ENCODE measurements around the gene ADGRG3. TPM values are rescaled to one million over a fixed set of nuclear protein-coding genes. Genes with fewer than 3 reads are reported as not detected.

The ADGRG3 gene
- total and polyA plus RNA-seq, 9 of the 15 experiments (the other 6 are each of a cell fraction or from before 2014, with no cell fraction given): 0.09 to 0.52 (median 0.14) TPM; not detected in 3

DNA sequence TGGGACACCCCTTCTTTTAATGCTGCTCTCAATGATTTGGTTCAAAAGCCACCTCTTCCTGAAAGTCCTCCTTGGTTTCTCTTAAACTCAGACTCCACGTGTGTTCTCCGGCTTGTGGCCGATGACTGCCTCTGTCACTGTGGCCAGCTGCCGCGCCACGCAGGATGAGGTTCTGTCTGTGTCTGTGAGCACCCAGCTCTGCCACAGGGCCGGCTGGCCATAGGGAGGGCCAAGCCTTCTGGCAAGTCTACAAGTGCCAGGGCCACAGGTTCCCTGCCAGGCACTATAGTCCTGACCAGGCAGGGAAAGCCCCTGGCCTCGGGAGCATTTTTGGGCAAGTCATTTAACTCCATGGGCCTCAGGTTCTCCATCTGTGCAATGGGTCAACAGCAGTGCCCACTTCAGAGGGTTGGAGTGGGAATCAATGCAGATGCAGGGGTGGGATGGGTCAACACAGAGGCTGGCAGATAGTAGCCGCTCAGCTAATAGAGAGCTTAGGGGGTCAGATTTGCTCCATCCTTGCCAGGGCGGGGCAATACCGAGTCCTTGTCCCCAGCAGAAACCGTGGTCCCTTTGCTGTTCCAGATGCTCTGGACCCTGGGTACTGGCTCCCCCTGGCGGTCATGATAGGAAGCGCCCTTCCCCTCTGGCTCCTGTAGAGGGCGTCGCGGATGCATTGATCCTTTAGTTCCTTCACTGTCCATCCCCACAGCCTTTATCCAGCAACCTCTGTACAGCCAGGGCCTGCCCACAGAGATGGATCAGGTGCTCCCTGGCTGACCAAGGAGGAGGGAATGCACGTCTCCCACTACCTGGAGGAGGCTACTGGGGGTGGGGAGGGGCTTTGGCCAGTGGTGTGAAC, 19.3 kb upstream of the ADGRG3 start (continued):
- 0 out of 2 replicates have a peak, but pooled peaks have one; percentile 16 for TF ChIP-seq MEF2A (IDR thresholded peaks at IDR 0.05; ENCODE audit: control insufficient read depth, low read depth, low read length)
- TF ChIP-seq PHB (CRISPR knock-in tag; IDR thresholded peaks at IDR 0.05): no peak
- TF ChIP-seq, protein P1, sequence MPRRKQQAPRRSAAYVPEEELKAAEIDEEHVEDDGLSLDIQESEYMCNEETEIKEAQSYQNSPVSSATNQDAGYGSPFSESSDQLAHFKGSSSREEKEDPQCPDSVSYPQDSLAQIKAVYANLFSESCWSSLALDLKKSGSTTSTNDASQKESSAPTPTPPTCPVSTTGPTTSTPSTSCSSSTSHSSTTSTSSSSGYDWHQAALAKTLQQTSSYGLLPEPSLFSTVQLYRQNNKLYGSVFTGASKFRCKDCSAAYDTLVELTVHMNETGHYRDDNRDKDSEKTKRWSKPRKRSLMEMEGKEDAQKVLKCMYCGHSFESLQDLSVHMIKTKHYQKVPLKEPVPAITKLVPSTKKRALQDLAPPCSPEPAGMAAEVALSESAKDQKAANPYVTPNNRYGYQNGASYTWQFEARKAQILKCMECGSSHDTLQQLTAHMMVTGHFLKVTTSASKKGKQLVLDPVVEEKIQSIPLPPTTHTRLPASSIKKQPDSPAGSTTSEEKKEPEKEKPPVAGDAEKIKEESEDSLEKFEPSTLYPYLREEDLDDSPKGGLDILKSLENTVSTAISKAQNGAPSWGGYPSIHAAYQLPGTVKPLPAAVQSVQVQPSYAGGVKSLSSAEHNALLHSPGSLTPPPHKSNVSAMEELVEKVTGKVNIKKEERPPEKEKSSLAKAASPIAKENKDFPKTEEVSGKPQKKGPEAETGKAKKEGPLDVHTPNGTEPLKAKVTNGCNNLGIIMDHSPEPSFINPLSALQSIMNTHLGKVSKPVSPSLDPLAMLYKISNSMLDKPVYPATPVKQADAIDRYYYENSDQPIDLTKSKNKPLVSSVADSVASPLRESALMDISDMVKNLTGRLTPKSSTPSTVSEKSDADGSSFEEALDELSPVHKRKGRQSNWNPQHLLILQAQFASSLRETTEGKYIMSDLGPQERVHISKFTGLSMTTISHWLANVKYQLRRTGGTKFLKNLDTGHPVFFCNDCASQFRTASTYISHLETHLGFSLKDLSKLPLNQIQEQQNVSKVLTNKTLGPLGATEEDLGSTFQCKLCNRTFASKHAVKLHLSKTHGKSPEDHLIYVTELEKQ (CRISPR knock-in tag; IDR thresholded peaks at IDR 0.05): no peak
- TF ChIP-seq ZNF830 (CRISPR knock-in tag; IDR thresholded peaks at IDR 0.05): no peak
- TF ChIP-seq ZKSCAN3 (CRISPR knock-in tag; IDR thresholded peaks at IDR 0.05): no peak
- TF ChIP-seq, protein P2, sequence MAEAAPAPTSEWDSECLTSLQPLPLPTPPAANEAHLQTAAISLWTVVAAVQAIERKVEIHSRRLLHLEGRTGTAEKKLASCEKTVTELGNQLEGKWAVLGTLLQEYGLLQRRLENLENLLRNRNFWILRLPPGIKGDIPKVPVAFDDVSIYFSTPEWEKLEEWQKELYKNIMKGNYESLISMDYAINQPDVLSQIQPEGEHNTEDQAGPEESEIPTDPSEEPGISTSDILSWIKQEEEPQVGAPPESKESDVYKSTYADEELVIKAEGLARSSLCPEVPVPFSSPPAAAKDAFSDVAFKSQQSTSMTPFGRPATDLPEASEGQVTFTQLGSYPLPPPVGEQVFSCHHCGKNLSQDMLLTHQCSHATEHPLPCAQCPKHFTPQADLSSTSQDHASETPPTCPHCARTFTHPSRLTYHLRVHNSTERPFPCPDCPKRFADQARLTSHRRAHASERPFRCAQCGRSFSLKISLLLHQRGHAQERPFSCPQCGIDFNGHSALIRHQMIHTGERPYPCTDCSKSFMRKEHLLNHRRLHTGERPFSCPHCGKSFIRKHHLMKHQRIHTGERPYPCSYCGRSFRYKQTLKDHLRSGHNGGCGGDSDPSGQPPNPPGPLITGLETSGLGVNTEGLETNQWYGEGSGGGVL (CRISPR knock-in tag; IDR thresholded peaks at IDR 0.05): no peak
- no peak for TF ChIP-seq RFX1 (IDR thresholded peaks at IDR 0.05)
- no peak for TF ChIP-seq BDP1 (IDR thresholded peaks at IDR 0.05; ENCODE audit: insufficient read depth, insufficient read length)
- no peak for TF ChIP-seq OTX1 (CRISPR knock-in tag; IDR thresholded peaks at IDR 0.05)
- no peak for TF ChIP-seq MECOM (CRISPR knock-in tag; IDR thresholded peaks at IDR 0.05)
- no peak for TF ChIP-seq ZNF146 (CRISPR knock-in tag; IDR thresholded peaks at IDR 0.05; ENCODE audit: unreplicated experiment)
- no peak for TF ChIP-seq SP2 (IDR thresholded peaks at IDR 0.05; ENCODE audit: extremely low read depth, low read depth, low read length, poor library complexity, severe bottlenecking)
- 0 out of 2 replicates have a peak, but pooled peaks have one; percentile 32 for TF ChIP-seq BMI1 (IDR thresholded peaks at IDR 0.05; ENCODE audit: low read length)
- TF ChIP-seq HNRNPH1 (optimal IDR thresholded peaks at IDR 0.05; ENCODE audit: low read depth, low read length): no peak
- TF ChIP-seq, protein P3, sequence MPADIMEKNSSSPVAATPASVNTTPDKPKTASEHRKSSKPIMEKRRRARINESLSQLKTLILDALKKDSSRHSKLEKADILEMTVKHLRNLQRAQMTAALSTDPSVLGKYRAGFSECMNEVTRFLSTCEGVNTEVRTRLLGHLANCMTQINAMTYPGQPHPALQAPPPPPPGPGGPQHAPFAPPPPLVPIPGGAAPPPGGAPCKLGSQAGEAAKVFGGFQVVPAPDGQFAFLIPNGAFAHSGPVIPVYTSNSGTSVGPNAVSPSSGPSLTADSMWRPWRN (IDR thresholded peaks at IDR 0.05; ENCODE audit: low read depth): no peak
- TF ChIP-seq PTBP1 (IDR thresholded peaks at IDR 0.05; ENCODE audit: low read depth, low read length): 0 out of 2 replicates have a peak, but pooled peaks have one; percentile 12
- no peak for TF ChIP-seq WHSC1 (IDR thresholded peaks at IDR 0.05; ENCODE audit: low read length)
- TF ChIP-seq PHF20 (IDR thresholded peaks at IDR 0.05; ENCODE audit: partially characterized antibody): no peak
- TF ChIP-seq ARNT (IDR thresholded peaks at IDR 0.05): no peak
- TF ChIP-seq ZBTB7A (IDR thresholded peaks at IDR 0.05; ENCODE audit: borderline replicate concordance, control insufficient read depth, low read depth, low read length): no peak
- no peak for TF ChIP-seq SNRNP70 (optimal IDR thresholded peaks at IDR 0.05; ENCODE audit: low read depth, low read length)
- peak in 1 of 2 experiments; percentile 67; a peak in 1 of 3 replicates for TF ChIP-seq CBX3 (IDR thresholded peaks at IDR 0.05; ENCODE audit: borderline replicate concordance in 1 of 2, low read length in 2 of 2)
- peak; percentile 88 for TF ChIP-seq LCOR (CRISPR knock-in tag; IDR thresholded peaks at IDR 0.05)
